Measurements from ENCODE around the gene TMEM79.

- TF ChIP-seq EZH2 (IDR thresholded peaks at IDR 0.05; ENCODE audit: insufficient read depth, poor library complexity, severe bottlenecking), result no peak
- TF ChIP-seq EZH2phosphoT487 (IDR thresholded peaks at IDR 0.05; ENCODE audit: insufficient read depth, low read depth), result no peak
Observed at GRCh38 chr1:156284757-156285156, 632 bp downstream of the TMEM79 start.
